ENCODE results near the gene ATP1A1.

ATP1A1 gene

GRCh38 chr1:116446686-116447085 is 73.6 kb downstream of the ATP1A1 start:
- no peak for DNase-seq

GRCh38 chr1:116448785-116449385 is 75.8 kb downstream of the ATP1A1 start:
- DNase-seq: no peak

GRCh38 chr1:116449578-116449977 is 76.5 kb downstream of the ATP1A1 start:
- DNase-seq: no peak

- no peak for DNase-seq
Measured at GRCh38 chr1:116451702-116452101, 78.7 kb downstream of the ATP1A1 start.

GRCh38 chr1:116453481-116453880 is 80.4 kb downstream of the ATP1A1 start:
- DNase-seq: no peak

GRCh38 chr1:116453906-116454305 is 80.9 kb downstream of the ATP1A1 start:
- no peak for DNase-seq
